ENCODE data around the gene TENT5A.
"Not testable (repeated sequence)": the region's sequence is repeated elsewhere in the genome, so short reads cannot be mapped to it uniquely, and the experiment has no call there.

Gene TENT5A

GRCh38 chr6:81752084-81752920 is at the start of gene TENT5A:
Gene TENT5A, minus strand, starts transcription at chr6:81752681. Its CDS starts 540 bp downstream, at chr6:81752141.
- peak; percentile 83 for DNase-seq

DNA sequence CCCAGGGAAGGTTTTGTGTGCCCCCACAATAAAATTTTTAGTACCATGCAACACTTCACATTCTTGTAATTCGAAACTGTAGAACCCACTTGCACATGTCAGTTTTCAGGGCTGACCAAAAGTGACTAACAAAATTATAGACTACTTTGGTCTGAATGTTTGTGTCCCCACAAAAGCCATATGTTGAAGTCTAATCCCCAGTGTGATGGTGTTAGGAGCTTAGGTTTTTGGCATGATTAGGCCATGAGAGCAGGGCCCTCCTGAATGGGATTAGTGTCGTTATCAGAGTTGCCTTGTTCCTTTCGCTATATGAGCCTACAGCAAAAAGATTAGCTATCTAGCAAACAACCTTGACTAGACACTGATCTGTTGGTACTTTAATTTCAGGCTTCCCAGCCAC is 49.0 kb upstream of the TENT5A start:
- no peak for DNase-seq

DNA sequence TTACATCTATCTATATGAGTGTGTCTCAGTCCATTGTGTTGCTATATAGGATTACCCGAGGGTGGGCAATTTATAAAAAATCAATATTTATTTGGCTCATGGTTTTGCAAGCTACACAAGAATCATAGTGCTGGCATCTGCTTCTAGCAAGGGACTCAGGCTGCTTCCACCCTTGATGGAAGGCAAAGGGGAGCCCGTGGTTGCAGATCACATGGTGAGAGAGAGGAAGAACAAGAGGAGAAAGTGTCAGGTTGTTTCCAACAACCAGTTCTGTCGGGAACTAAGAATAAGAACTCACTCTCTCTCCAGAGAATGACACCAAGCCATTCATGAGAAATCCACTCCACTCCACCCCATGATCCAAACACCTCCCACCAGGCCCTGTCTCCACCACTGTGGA is 48.2 kb upstream of the TENT5A start:
- DNase-seq, result no peak

GRCh38 chr6:81799323-81799722 is 46.8 kb upstream of the TENT5A start:
- DNase-seq, result no peak

DNA sequence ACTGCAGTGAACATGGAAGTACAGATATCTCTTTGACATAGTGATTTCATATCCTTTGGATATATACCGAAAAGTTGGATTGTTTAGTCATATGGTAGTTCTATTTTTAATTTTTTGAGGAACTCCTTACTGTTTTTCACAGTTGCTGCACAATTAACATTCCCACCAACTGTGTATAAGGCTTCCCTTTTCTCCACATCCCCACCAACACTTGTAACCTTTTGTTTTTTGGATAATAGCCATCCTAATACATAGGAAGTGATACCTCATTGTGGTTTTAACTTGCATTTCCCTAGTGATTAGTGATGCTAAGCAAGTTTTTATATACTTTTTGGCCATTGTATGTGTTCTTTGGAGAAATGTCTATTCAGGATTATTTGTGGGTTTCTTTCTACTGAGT is 45.1 kb upstream of the TENT5A start:
- DNase-seq, result no peak

DNA sequence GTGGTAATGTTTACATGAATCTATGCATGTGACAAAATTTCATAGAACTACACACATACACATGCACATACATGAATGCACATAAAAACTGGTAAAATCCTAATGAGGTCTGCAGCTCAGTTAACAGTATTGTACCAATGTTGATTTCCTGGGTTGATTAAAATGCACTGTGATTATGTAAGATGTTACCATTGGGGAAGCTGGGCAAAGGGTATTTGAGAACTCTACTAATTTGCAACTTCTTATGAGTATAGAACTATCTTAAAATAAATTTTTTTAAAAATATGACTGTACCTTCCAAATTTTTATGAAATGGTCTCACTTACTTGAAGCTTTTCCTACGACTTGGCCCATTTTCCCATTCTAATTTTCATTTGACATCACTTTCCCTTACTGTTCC is 43.4 kb upstream of the TENT5A start:
- DNase-seq, result no peak

DNA sequence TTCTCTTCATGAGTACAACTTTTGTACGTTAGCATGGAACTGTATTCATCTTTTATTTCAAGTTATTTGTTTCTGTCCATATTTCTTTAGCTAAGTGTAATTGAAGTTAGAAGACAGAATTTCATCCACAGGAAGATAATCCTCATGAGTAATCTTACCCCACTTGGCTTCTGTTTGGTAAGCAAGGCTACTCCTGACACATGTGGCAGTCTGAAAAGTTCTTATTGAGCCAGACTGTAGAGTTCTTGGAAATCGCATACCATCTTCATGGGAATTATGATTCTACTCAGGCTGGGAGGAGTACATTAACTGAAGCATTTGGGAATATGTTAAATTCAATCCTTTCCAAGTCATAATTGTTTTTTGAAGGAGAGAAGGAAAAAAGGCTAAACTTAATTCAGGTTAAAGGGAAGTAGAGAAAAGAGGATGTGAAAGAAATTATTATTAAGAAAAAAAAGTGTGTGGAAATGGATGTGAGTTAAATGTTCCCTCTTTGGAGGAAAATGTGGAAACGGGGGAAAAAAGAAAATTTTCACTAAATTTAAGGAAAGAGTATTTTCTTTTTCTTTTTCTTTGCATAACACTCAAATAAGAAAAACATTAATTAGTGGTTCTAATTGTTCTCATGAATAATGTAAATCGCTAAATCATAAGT is 41.5 kb upstream of the TENT5A start:
- DNase-seq, result no peak

DNA sequence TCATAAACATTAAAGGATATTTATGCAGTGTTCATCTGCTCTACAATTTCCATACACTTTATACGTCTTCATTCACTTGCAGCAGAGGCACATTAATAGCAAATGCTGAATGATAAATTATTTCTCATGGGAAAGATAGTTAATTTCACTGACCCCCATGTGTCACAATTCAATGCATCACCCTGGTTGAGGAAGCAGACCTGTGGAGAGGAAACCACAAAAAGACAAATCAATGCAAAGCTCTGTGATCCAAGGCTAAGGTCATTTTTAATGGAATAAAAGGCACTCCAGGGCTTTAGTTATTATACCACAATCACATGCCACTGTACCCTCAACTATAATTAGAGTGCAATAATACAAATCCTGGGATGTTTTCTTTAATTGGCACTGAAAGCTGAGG is 40.3 kb upstream of the TENT5A start:
- no peak for DNase-seq

DNA sequence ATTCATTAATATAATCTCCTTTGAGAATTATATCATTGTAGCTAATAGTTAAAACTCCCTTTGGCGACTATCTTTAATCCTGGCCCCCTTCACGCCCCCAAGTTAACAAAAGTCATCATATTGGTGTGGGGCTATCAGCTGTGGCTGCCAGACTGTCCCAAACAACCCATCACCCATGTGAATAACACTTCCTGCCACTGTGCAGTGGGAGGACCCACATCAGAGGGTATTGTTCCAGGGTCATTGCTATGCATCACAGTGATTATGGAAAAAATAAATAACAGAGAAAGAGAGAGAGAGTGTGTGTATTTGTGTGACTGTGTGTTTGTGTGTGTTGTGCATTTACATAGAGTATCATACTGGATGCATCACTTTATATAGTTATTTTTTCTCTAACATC is 39.3 kb upstream of the TENT5A start:
- DNase-seq, result no peak

DNA sequence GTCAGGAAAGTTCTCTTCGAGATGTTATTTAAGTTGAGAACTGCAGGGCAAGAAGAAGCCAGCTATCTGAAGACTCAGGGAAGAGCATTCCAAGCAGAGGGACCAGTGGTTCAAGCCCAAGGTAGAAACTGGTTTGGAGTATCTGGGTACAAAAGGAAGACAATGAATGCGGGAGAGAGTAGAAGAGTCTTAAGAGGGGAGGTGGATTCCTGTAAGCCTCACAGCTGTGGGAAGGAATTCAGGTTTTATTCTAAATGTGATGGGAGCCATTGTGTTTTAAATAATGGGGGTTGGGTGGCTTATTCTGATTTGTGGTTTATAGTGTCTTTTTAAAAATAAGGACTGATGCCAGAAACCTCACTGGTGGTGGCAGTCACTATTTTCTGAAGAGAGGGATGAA is 37.6 kb upstream of the TENT5A start:
- no peak for DNase-seq

DNA sequence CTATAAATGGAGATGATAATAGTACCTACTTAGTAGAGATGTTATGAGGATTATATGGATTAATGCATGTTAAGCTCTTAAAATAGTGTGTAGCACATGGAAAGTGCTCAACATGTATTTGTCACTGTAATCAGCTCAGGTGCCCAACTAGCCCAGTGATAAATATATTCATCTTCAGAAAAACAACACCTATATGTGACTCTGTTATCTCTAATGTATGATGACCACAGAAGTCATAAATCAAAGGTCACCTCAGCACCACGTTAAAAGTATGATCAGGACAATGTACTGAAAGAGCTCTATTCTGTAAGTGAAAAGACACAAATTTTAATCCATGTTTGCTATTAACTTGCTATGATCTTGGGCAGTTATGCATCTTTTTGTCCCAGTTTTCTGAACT is 36.8 kb upstream of the TENT5A start:
- no peak for DNase-seq

- no peak for DNase-seq
These were observed 36.3 kb upstream of the TENT5A start for GRCh38 chr6:81788748-81789147.

- DNase-seq, result no peak
These were observed 35.0 kb upstream of the TENT5A start for GRCh38 chr6:81787313-81788068.

DNA sequence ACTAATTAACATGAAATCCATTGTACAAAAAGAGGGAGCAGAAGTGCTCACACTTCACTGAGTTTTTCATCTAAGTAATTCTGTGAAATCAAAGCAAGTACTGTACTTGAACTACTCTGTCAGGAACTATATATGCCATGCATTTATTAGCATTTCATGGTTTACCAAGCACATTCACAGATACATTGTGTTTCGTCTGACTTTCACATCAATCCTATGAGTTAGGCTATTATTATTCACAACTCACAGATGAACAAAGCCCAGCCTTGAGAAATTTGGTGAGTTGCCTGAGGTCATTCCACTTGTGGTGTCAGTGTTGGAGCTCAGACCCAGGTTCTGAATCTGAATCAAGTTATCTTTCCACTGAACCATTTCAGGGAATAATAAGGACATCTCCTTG is 33.7 kb upstream of the TENT5A start:
- DNase-seq, result no peak

DNA sequence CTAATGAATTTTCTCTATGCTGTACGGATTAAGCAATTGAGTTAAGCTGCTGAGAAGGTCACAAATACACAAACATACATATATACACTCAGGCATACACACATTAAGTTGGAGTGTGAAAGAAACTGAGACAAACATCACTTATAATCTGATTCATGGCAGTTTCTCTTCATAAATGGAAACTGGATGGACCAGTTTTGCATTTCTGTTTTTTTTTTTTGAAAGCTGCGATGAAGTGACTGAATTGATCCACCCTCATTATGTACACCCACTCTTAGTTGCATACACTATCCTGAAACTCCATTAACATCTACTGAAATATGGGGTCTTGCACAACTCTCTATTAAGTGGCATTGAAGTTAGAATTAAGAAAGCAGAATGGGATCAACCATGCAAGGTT is 32.9 kb upstream of the TENT5A start:
- DNase-seq, result no peak

DNA sequence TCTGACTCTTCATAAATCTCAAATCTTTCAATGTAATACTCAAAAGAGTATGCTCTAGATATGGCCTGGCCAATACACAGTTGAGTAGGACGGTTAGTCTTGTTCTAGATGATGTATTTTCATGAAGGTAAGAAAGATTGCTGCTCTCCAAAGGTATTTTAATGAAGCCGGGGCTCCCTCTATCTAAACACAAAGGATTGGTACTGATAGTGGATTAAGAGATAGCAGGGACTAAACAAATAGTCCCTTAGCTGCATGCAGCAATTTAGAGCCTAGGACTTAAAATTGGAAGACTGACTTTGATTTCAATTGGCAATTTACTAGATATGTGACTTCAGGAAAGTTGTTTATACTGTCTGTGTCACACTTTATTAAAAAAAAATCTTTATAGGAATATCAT is 31.4 kb upstream of the TENT5A start:
- DNase-seq, result no peak

- no peak for DNase-seq
These were observed 29.1 kb upstream of the TENT5A start for GRCh38 chr6:81781624-81782023.

DNA sequence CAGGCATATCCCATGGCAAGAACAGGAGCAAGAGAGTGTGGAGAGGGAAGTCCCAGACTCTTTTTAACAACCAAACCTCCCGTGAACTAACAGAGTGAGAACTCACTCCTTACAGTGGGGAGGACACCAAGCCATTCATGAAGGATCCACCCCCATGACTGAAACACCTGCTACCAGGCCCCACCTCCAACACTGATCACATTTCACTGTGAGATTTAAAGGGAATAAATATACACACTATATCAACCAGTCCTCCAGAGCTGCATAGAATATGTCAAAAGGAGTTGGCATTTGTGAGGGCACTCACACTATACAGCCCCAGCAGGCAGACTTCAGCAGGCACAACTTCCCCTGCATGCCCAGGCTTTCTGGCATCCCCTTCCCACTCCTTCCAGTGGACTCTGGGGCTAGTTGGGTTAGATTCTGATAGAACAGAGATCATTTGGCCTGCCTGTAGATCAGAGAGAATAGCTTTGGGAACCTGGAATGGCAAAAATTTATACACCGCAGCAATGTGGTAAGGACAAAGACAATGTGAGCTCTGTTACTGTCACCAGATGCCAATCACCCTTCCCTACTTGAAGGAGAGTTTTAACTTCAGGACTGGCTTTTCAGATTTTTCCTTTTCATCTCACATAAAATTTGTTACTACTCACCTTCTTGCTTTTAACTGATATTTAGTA is 25.2 kb upstream of the TENT5A start:
- DNase-seq, result no peak

DNA sequence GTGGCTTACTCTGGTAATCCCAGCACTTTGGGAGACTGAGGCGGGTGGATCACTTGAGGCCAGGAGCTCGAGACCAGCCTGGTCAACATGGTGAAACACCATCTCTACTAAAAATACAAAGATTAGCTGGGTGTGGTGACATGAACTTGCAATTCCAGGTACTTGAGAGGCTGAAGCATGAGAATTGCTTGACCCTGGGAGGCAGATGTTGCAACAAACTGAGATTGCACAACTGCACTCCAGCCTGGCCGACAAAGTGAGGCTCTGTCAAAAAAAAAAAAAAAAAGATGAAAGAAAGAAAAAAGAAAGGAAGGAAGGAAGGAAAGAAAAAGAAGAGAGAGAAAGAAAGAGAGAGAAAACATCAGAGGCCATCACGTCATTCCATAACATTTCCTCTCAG is 23.7 kb upstream of the TENT5A start:
- not testable (repeated sequence) for DNase-seq

DNA sequence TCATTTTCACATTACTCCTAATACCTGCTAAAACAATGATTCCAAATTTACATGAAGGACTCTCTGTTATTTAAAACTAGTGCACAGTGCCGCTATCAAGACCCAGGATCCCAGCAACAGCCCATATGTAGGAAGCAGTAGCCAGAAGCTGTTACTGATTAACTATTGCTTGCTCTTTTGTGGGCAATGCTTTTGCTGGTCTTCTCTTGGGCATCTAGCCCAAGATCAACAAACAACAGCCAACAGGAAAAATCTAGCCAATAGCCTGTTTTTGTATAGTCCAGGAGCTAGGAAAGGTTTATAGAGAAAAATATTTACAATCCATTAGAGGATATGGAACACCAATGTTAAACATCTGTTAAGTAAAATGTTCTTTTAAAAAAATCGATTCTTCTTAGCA is 22.1 kb upstream of the TENT5A start:
- DNase-seq, result no peak

DNA sequence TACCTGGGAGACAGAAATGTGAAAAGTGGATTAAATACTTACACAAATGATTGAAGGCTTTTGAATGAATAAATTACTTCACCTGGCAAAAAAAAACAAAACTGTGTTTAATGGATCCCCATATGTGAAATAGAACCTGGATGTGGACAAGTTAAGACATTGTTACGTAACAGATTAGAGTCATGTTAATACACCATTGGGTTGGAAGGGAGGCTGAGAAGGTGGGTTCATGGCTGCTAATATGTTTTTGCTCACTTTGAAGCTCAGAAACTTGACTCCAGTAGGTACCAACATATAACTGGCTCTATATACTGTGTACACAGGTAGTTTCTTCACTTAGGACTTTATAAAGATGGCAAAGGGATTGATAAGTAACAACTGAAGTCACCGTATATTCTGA is 21.4 kb upstream of the TENT5A start:
- DNase-seq, result no peak

- no peak for DNase-seq
These were observed 20.3 kb upstream of the TENT5A start for GRCh38 chr6:81772741-81773140.

GRCh38 chr6:81771097-81771496 is 18.6 kb upstream of the TENT5A start:
- DNase-seq, result no peak

All from stimulated activated CD4-positive, alpha-beta T cell treated with anti-CD3 and anti-CD28 coated beads, Interleukin-4, amount 100 ng/mL, for 24 hours (primary cell).